Stimulated activated CD8-positive, alpha-beta memory T cell treated with anti-CD3 and anti-CD28 coated beads, Interleukin-4, amount 100 ng/mL, for 1 hour (primary cell): ENCODE results near the gene PROM1.

Source experiments
- DNase-seq, 2 donors: peaks; one replicate each; pipeline ENCODE4 v3.0.0-alpha.2; 2020; ENCODE audit warnings: low read depth in 2 of 2, low spot score in 1 of 2

The PROM1 gene

DNA sequence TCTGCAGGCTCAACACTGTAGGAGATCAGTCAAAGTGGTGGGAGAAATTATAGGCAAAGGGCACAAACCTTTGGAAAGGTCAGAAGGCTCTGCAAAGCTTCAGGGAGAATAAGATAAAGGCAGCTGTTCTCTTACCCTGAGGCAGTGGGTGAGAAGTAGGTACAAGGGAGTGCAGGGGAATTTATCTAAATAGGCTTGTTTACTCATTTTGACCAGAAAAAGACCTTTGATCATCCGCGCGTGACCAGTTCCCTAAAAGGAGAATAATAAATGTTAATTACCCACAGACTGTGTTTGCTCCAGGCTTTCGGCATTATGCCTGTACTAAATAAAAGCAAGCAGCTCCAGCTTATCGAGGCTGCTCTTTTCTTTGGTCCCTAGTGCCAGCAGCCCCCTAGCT lies 130.2 kb downstream of the PROM1 start:
- no peak for DNase-seq

GRCh38 chr4:15951781-15952180 lies 132.0 kb downstream of the PROM1 start:
- DNase-seq, result no peak

- no peak for DNase-seq
Measured at GRCh38 chr4:15948826-15949225, 135.0 kb downstream of the PROM1 start.

GRCh38 chr4:15947684-15948083 lies 136.1 kb downstream of the PROM1 start:
- no peak for DNase-seq

DNA sequence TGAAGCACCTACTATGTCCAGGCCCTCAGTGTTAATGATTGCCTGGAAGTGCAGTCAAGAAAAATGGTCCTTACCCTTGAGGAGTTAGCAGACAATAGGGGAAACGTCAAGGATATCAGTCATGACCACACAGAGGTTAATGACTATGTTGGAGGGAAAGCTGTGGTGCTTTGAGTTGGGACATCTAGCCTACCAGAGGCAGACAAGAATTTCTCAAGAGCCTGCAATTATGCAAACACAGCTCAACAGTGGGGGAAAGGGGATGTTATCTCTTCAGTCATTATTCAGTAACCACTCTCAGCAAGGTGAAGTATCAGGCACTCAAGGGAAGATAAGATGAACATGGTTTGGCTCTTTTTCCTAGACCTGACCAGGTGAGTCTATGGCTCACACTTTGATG lies 138.3 kb downstream of the PROM1 start:
- DNase-seq, result no peak

GRCh38 chr4:15944895-15945294 lies 138.9 kb downstream of the PROM1 start:
- no peak for DNase-seq

- DNase-seq, result no peak
Measured at GRCh38 chr4:15942283-15942682, 141.5 kb downstream of the PROM1 start.

GRCh38 chr4:15938640-15939039 lies 145.2 kb downstream of the PROM1 start, which contains the start of gene FGFBP1:
Gene FGFBP1, minus strand, starts transcription at chr4:15938740. Its CDS starts 2,108 bp downstream, at chr4:15936632.
- DNase-seq, result no peak

- no peak for DNase-seq
Measured at GRCh38 chr4:15938182-15938581, 145.6 kb downstream of the PROM1 start.

GRCh38 chr4:15936495-15936894 lies 147.3 kb downstream of the PROM1 start:
- DNase-seq, result no peak

GRCh38 chr4:15935504-15936402 lies 148.1 kb downstream of the PROM1 start:
- no peak for DNase-seq

- no peak for DNase-seq
Measured at GRCh38 chr4:15934259-15934658, 149.6 kb downstream of the PROM1 start.

DNA sequence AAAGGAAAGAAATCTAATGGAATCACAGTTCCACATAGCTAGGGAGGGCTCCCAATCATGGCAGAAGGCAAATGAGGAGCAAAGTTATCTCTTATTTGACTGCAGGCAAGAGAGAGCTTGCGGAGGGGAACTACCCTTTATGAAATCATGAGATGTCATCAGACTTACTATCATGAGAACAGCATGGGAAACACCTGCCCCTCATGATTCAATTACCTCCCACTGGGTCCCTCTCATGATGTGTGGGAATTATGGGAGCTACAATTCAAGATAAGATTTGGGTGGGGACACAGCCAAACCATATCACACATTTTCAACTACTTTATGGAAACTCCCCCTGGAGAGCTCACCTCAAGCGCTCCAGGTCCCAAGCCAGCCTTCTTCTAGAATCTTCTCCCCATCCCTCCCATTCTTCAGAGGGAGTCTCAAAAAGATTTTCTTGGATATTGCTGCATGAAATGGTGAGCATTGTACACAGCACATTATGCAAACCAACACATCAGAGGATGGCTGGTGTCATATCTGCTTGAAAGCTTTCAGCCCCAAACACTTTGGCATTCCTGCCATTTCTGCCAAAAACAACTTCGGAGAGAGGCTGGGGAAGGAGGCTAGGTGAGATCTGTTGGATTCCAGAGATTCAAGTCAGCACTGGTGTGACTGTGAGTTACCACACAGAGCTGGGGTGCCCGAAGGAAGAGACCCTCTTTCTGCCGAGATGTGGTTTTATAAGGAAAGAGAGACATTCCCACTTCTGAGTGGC lies 152.2 kb downstream of the PROM1 start:
- no peak for DNase-seq

- no peak for DNase-seq
Measured at GRCh38 chr4:15930314-15930713, 153.5 kb downstream of the PROM1 start.

DNA sequence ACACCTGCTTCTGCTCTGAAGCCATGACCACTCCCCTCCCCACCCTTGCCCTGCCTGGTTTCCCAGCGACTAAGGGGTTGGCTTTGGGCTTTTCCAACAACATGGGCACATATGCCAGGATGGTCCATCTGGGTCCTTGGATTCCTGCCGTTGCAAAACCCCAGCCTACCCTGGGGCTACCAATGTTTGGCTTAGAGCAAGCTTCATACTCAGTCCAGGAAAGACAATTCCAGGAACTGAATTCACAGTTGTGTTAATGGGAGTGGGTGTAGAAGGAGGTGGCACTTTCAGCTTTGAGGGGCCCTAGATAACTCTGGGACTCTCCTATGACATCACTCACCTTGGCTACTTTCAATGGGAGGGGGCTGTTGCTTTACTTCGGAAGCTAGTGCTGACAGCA lies 154.3 kb downstream of the PROM1 start:
- no peak for DNase-seq

DNA sequence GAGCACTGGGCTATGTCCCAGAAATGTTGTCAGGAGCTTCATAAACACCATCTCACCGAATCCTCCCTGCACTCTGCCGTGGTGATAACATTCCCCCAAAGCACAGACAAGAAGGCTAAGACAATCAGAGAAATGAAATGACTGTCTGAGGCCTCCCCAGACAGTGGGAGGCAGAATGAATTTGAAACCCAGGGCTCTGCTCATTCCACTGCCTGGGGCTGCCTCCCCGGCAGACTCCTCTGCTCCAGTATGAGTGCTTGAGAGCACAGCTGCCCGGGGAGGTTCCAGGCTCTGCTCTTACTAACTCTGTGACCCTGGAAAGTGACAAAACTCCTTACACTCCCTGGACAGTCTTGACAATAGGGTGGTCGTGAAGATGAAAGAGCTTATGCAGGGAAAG lies 154.9 kb downstream of the PROM1 start:
- DNase-seq, result no peak

DNA sequence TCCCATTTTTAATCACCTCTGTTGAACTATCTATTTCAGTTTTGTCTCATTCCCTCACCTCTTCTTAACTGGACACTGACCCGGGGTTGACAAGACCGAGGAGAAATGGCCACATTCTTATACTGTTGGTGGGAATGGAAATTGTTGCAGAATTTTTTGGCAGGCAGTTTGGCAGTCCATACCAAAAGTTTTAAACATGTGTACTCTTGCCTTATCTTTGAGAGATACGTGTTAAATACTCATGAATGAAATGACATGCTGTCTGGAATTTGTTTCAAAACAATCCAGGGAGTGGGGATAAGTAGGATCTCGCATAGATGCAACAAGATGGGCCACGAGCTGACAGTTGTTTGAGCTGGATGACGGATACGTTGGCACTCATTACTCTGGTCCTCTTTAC lies 157.3 kb downstream of the PROM1 start:
- DNase-seq, result no peak

DNA sequence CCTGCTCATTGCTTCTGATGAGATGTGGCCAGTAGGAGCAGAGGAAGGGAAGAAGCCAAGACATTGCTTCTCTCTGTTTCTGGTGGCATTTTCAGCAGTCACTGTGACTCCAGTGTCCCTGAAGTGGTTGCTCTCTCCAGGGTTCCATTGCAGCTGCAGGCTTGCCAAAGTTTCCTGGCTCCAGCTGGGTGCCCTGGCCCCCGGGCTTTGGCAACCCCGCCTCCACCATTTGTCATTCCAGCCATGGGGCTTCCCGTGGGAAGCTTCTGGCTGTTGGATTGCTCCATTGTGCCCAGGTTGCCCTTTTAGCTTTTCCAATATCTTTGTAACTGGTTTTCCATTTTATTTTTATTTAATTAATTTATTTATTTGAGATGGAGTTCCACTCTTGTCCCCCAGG lies 158.0 kb downstream of the PROM1 start:
- DNase-seq, result no peak

DNA sequence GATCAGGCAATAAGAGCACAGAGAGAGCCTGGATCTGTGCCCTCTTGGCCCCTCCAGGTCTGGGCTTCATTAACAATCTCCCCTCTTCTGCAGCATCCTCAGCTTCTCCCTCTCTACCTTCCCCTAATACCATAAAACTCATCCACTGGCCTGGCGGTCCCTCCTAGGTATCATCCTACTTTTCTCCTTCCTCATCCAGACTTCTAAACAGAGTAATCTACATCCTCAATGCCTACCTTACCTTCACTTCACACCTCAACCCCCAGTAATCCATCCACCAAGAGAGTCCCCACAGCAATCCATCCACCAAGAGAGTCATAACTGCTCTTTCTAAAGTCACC lies 162.3 kb downstream of the PROM1 start:
- no peak for DNase-seq

GRCh38 chr4:15920723-15921591 lies 162.9 kb downstream of the PROM1 start:
- no peak for DNase-seq

DNA sequence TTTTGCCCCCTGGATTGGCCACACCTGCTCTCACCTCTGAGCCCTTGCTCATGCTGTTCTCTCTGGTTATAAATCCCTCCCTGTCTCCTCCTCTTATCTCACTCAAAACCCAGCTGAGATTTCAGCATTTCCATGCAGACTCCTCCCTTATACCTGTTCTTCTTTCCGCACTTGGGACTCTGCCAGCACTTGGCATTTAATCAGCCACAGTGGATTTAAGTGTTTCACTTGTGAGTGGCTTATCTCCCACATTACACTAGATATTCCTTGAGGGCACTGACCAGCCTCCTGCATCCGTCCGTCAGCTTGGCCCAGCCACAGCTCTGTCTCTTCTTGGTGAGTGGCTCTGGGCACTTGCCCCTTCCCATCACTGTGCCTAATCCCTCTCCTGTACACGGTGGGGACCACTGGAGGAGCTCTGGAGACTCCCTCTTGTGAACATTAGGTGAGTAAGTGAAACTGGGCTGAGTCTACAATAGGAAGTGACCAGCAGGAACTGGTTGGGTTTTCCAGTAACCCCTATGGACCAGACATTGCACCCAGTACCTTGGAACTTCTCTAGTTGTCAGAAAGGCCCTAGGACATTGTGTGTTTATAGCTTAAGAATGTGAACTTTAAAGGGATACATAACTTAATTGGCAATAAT lies 165.2 kb downstream of the PROM1 start:
- DNase-seq, result no peak
